HepG2 (cell line): Measurements from ENCODE around the gene UCP3. TPM values are rescaled to one million over a fixed set of nuclear protein-coding genes. Genes with fewer than 3 reads are reported as not detected.

Experiments used
- ATAC-seq: fragments of 200-7000 bp; cut with Tn5 transposase; 3 replicates; pipeline ENCODE4 v1.9.1; 2020; ENCODE audit warnings: mild to moderate bottlenecking, moderate library complexity
- BruUV-seq: library from RNA; stranded (reverse); fragments of 400-500 nt; replicated peaks from 2 replicates; lab custom pipeline; 2021; lab: Mats Ljungman, UMichigan
- CTCF ChIA-PET: fragments of 300-600 bp; formaldehyde crosslinking; extraction: SDS; loops from one replicate; lab custom pipeline; 2021; ENCODE audit warnings: low total read pairs, inconsistent platforms, low intra/inter-chr PET ratio; lab: Yijun Ruan, JAX
- POLR2A ChIA-PET: fragments of 350-600 bp; sonication (Branson Sonifier 250); formaldehyde crosslinking; loops from one replicate; lab custom pipeline; 2020; ENCODE audit warnings: antibody characterized with exemption, inconsistent platforms; lab: Yijun Ruan, JAX
- DNase-seq: peaks from one replicate; pipeline ENCODE4 v3.0.0-alpha.2; 2015; ENCODE audit warnings: low spot score
- FAIRE-seq: peaks from 3 replicates; lab custom pipeline; 2011; peaks lifted over from hg19 to GRCh38; lab: Jason Lieb, UNC
- H2AFZ ChIP-seq: one replicate; pipeline ENCODE4 v1.6.1; 2011; ENCODE audit warnings: low read length, inconsistent platforms
- H3K27ac ChIP-seq: fragments of 300-600 bp; 3 replicates; pipeline ENCODE4 v1.8.0; 2011; ENCODE audit warnings: mixed run types, mild to moderate bottlenecking, mixed read lengths, low read length, inconsistent platforms; ENCODE audit not compliant: insufficient read depth; ENCODE audit errors: extremely low read length
- H3K27me3 ChIP-seq, 2 experiments: fragments of 200-600 bp in 1 of 2; 2 replicates in 1 of 2; 3 replicates in 1 of 2; pipeline versions ENCODE4 v1.6.0 to v1.8.0; 2011; ENCODE audit warnings: low read length in 2 of 2, mild to moderate bottlenecking in 2 of 2, moderate library complexity in 2 of 2, inconsistent platforms in 1 of 2; ENCODE audit not compliant: insufficient read depth in 2 of 2, control insufficient read depth in 1 of 2
- H3K36me3 ChIP-seq, 2 experiments: fragments of 200-600 bp in 1 of 2; replicated peaks in 1 of 2; 2 replicates in 1 of 2; 3 replicates in 1 of 2; pipeline versions ENCODE4 v1.5.1 to v1.8.0; 2011; ENCODE audit warnings: low read length in 2 of 2, inconsistent platforms in 1 of 2; ENCODE audit not compliant: insufficient read depth in 2 of 2, control insufficient read depth in 1 of 2
- H3K4me1 ChIP-seq: 2 replicates; pipeline ENCODE4 v1.5.1; 2012; ENCODE audit warnings: low read length, inconsistent platforms; ENCODE audit not compliant: insufficient read depth
- H3K4me2 ChIP-seq: 2 replicates; pipeline ENCODE4 v1.6.0; 2011; ENCODE audit warnings: low read depth, low read length, inconsistent platforms
- H3K4me3 ChIP-seq, 3 experiments: fragments of 200-600 bp in 1 of 3; sonication (generic), shearing (Covaris generic) in 1 of 3; replicated peaks in 1 of 3; 2 replicates each; pipeline ENCODE4 v1.5.1; 2011 to 2016; ENCODE audit warnings: low read length in 3 of 3, inconsistent platforms in 2 of 3, low read depth in 2 of 3, mild to moderate bottlenecking in 2 of 3, control low read depth in 1 of 3, mixed read lengths in 1 of 3; ENCODE audit not compliant: insufficient read depth in 1 of 3
- H3K79me2 ChIP-seq: one replicate; pipeline ENCODE4 v1.6.1; 2011; ENCODE audit warnings: low read length, inconsistent platforms; ENCODE audit not compliant: insufficient read depth
- H3K9ac ChIP-seq: 2 replicates; pipeline ENCODE4 v1.6.0; 2011; ENCODE audit warnings: mild to moderate bottlenecking, low read depth, low read length, inconsistent platforms; ENCODE audit not compliant: insufficient read depth
- H3K9me3 ChIP-seq: 2 replicates; pipeline ENCODE4 v1.5.1; 2012; ENCODE audit warnings: mild to moderate bottlenecking, low read length
- H4K20me1 ChIP-seq: 2 replicates; pipeline ENCODE4 v1.6.0; 2011; ENCODE audit warnings: inconsistent platforms, mild to moderate bottlenecking, low read length, moderate library complexity; ENCODE audit not compliant: insufficient read depth
- MTA3 ChIP-seq: sonication (generic); formaldehyde crosslinking; IDR thresholded peaks from 2 replicates; pipeline ENCODE4 v1.4.0; 2020; ENCODE audit warnings: missing genetic modification reagents
- NPAS2 ChIP-seq: sonication (generic); formaldehyde crosslinking; IDR thresholded peaks from 2 replicates; pipeline ENCODE4 v1.8.0; 2022; ENCODE audit warnings: mild to moderate bottlenecking, missing genetic modification reagents, borderline replicate concordance
- SPEN ChIP-seq: sonication (generic); formaldehyde crosslinking; IDR thresholded peaks from 2 replicates; pipeline ENCODE4 v1.5.1; 2020; ENCODE audit warnings: low read depth, mild to moderate bottlenecking, missing genetic modification reagents
- SSRP1 ChIP-seq: IDR thresholded peaks from 2 replicates; pipeline ENCODE4 v1.6.1; 2016; ENCODE audit warnings: control low read depth
- TGIF2 ChIP-seq: IDR thresholded peaks from 2 replicates; pipeline ENCODE4 v1.6.1; 2016; ENCODE audit warnings: control low read depth, missing compliant biosample characterization
- ZMYM3 ChIP-seq: sonication (generic); formaldehyde crosslinking; IDR thresholded peaks from 2 replicates; pipeline ENCODE4 v1.5.1; 2020; ENCODE audit warnings: mild to moderate bottlenecking, missing genetic modification reagents
- ZNF180 ChIP-seq: sonication (generic); formaldehyde crosslinking; IDR thresholded peaks from 2 replicates; pipeline ENCODE4 v1.4.0; 2020; ENCODE audit warnings: low read depth, missing genetic modification reagents, borderline replicate concordance
- ZNF251 ChIP-seq: sonication (generic); formaldehyde crosslinking; IDR thresholded peaks from 2 replicates; pipeline ENCODE4 v1.9.0; 2021; ENCODE audit warnings: mild to moderate bottlenecking, missing genetic modification reagents
- ZNF296 ChIP-seq: sonication (generic); formaldehyde crosslinking; conservative IDR thresholded peaks from 2 replicates; pipeline ENCODE4 v1.5.0; 2020; ENCODE audit warnings: mild to moderate bottlenecking, missing genetic modification reagents
- ZNF563 ChIP-seq: sonication (generic); formaldehyde crosslinking; IDR thresholded peaks from 2 replicates; pipeline ENCODE4 v1.8.0; 2022; ENCODE audit warnings: mild to moderate bottlenecking, moderate library complexity, missing genetic modification reagents
- ZNF670 ChIP-seq: sonication (generic); formaldehyde crosslinking; IDR thresholded peaks from 2 replicates; pipeline ENCODE4 v1.8.0; 2022; ENCODE audit warnings: mild to moderate bottlenecking, missing genetic modification reagents, borderline replicate concordance
- ZNF761 ChIP-seq: sonication (generic); formaldehyde crosslinking; conservative IDR thresholded peaks from 2 replicates; pipeline ENCODE4 v1.4.0; 2020; ENCODE audit warnings: mild to moderate bottlenecking, missing genetic modification reagents
- ZNF776 ChIP-seq: sonication (generic); formaldehyde crosslinking; IDR thresholded peaks from 2 replicates; pipeline ENCODE4 v1.4.0; 2020; ENCODE audit warnings: mild to moderate bottlenecking, missing genetic modification reagents
- ZNF816 ChIP-seq: sonication (generic); formaldehyde crosslinking; IDR thresholded peaks from 2 replicates; pipeline ENCODE4 v1.8.0; 2022; ENCODE audit warnings: missing genetic modification reagents, mild to moderate bottlenecking, borderline replicate concordance
- WGBS: methylation state at CpG from one replicate; pipeline ENCODE4 v1.1.6; 2017; ENCODE audit warnings: low lambda C conversion rate; 5-methylcytosine and 5-hydroxymethylcytosine counted together
- in situ Hi-C: cut with HindIII; loops from 2 replicates; pipeline ENCODE4 v1.10.0; 2017; ENCODE audit warnings: low pct_unique_long_range_greater_than_20kb; ENCODE audit not compliant: extremely low pct_ligation_motif_present
- intact Hi-C: fragments of 100-400 bp; cut with micrococcal nuclease; formaldehyde crosslinking; loops from one replicate; pipeline ENCODE4 v1.10.0; 2022; ENCODE audit not compliant: unreplicated experiment
- polyA plus RNA-seq, 8 experiments: library from polyadenylated mRNA; depleted of rRNA in 3 of 8; stranded (reverse) in 7 of 8; unstranded in 1 of 8; fragments of >200 nt; fragmentation: Illumina TruSeq in 4 of 8; extraction: Trizol in 4 of 8; gene quantifications; 2 replicates each; pipeline versions ENCODE4 v1.2.1 to v1.2.3, GENCODE V29; 2011 to 2016; ENCODE audit warnings: low read depth in 4 of 8, missing spikeins in 1 of 8, mixed read lengths in 1 of 8; ENCODE audit not compliant: insufficient read depth in 1 of 8
- total RNA-seq, 5 experiments: library from RNA; depleted of rRNA; stranded (reverse); fragments of >200 nt; fragmentation: Illumina TruSeq; extraction: Trizol; gene quantifications; 2 replicates each; pipeline ENCODE4 v1.2.3, GENCODE V29; 2016; ENCODE audit warnings: low read depth in 1 of 5
- TF ChIP-seq, protein P1 (sequence below): sonication (generic); formaldehyde crosslinking; IDR thresholded peaks from 2 replicates; pipeline ENCODE4 v1.5.0; 2020; ENCODE audit warnings: mild to moderate bottlenecking, low read depth, missing genetic modification reagents, borderline replicate concordance
- TF ChIP-seq, protein P2 (sequence below): IDR thresholded peaks from 2 replicates; pipeline ENCODE4 v1.6.1; 2016; ENCODE audit warnings: missing compliant biosample characterization, missing genetic modification reagents, borderline replicate concordance
- TF ChIP-seq, protein P3 (sequence below): sonication (generic); formaldehyde crosslinking; IDR thresholded peaks from 2 replicates; pipeline ENCODE4 v1.4.0; 2020; ENCODE audit warnings: missing genetic modification reagents
- TF ChIP-seq, protein P4 (sequence below): sonication (generic); formaldehyde crosslinking; IDR thresholded peaks from 2 replicates; pipeline ENCODE4 v1.8.0; 2022; ENCODE audit warnings: missing genetic modification reagents, mild to moderate bottlenecking, moderate library complexity, borderline replicate concordance
- TF ChIP-seq, protein P5 (sequence below): IDR thresholded peaks from 2 replicates; pipeline ENCODE4 v1.6.1; 2016; ENCODE audit warnings: control low read depth

UCP3 gene
- total and polyA plus RNA-seq, 2 of the 13 experiments (the other 11 are each of a cell fraction or from before 2014, with no cell fraction given), result 0.37 TPM; not detected in 1

DNA sequence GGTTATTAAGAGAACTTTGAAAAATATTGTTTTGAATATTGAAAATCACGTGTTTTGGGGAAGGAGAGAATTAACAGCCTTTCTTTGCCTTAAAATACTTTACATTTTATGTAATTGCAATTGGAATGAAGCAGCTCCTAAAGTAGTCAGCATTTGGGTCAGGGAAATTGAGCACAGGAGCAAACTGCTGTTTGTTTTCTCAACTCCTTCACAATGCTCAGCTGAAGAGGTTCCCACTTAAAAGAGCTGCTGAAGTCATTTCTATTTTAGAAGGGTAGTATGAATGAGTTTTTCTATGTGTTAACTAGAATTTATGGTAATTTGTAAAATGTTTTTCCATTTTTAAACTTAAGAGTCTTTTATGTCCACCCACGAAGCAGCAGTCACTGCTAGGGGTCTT, 18.2 kb downstream of the UCP3 start:
- CTCF ChIA-PET, result no interaction called here
- ATAC-seq (no peak), DNase-seq (no peak)

More for the DNA sequence above, 18.2 kb downstream of the UCP3 start:
- no peak overlapping the region for H2AFZ ChIP-seq
- no peaks in the 10 kb centered on the region for H3K79me2 ChIP-seq
- no peak overlapping the region for H3K4me2 ChIP-seq
- TF ChIP-seq ZNF776 (CRISPR knock-in tag) (no peak), ZNF761 (CRISPR knock-in tag) (no peak), ZNF670 (CRISPR knock-in tag) (no peak), MTA3 (CRISPR knock-in tag) (no peak), SPEN (CRISPR knock-in tag) (no peak), SSRP1 (CRISPR knock-in tag) (no peak), ZNF296 (CRISPR knock-in tag) (no peak), ZNF816 (CRISPR knock-in tag) (no peak), TGIF2 (no peak), ZNF563 (CRISPR knock-in tag) (no peak), ZNF180 (CRISPR knock-in tag) (no peak), ZMYM3 (CRISPR knock-in tag) (no peak), NPAS2 (CRISPR knock-in tag) (no peak), ZNF251 (CRISPR knock-in tag) (no peak)
- TF ChIP-seq, protein P1, sequence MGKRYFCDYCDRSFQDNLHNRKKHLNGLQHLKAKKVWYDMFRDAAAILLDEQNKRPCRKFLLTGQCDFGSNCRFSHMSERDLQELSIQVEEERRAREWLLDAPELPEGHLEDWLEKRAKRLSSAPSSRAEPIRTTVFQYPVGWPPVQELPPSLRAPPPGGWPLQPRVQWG, result no peak
- TF ChIP-seq, protein P2, sequence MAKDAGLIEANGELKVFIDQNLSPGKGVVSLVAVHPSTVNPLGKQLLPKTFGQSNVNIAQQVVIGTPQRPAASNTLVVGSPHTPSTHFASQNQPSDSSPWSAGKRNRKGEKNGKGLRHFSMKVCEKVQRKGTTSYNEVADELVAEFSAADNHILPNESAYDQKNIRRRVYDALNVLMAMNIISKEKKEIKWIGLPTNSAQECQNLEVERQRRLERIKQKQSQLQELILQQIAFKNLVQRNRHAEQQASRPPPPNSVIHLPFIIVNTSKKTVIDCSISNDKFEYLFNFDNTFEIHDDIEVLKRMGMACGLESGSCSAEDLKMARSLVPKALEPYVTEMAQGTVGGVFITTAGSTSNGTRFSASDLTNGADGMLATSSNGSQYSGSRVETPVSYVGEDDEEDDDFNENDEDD (CRISPR knock-in tag), result no peak
- TF ChIP-seq, protein P3, sequence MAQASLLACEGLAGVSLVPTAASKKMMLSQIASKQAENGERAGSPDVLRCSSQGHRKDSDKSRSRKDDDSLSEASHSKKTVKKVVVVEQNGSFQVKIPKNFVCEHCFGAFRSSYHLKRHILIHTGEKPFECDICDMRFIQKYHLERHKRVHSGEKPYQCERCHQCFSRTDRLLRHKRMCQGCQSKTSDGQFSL (CRISPR knock-in tag), result no peak
- TF ChIP-seq, protein P4, sequence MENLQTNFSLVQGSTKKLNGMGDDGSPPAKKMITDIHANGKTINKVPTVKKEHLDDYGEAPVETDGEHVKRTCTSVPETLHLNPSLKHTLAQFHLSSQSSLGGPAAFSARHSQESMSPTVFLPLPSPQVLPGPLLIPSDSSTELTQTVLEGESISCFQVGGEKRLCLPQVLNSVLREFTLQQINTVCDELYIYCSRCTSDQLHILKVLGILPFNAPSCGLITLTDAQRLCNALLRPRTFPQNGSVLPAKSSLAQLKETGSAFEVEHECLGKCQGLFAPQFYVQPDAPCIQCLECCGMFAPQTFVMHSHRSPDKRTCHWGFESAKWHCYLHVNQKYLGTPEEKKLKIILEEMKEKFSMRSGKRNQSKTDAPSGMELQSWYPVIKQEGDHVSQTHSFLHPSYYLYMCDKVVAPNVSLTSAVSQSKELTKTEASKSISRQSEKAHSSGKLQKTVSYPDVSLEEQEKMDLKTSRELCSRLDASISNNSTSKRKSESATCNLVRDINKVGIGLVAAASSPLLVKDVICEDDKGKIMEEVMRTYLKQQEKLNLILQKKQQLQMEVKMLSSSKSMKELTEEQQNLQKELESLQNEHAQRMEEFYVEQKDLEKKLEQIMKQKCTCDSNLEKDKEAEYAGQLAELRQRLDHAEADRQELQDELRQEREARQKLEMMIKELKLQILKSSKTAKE (CRISPR knock-in tag), result no peak
- TF ChIP-seq, protein P5, sequence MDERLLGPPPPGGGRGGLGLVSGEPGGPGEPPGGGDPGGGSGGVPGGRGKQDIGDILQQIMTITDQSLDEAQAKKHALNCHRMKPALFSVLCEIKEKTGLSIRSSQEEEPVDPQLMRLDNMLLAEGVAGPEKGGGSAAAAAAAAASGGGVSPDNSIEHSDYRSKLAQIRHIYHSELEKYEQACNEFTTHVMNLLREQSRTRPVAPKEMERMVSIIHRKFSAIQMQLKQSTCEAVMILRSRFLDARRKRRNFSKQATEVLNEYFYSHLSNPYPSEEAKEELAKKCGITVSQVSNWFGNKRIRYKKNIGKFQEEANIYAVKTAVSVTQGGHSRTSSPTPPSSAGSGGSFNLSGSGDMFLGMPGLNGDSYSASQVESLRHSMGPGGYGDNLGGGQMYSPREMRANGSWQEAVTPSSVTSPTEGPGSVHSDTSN, result no peak
- H3K27ac ChIP-seq, result no peak overlapping the region
- no peaks in the 10 kb centered on the region for H4K20me1 ChIP-seq
- H3K36me3 ChIP-seq, result no peaks in the 10 kb centered on the region
- no peak for FAIRE-seq
- POLR2A ChIA-PET, result no interaction called here
- H3K4me1 ChIP-seq, result peaks cover 25% of the 10 kb centered on the region
- no peak overlapping the region for H3K9ac ChIP-seq
- no peaks in the 10 kb centered on the region for H3K9me3 ChIP-seq
- intact Hi-C loops (no loop called here), in situ Hi-C loops (no loop called here)
- no peak overlapping the region for H3K4me3 ChIP-seq
- H3K27me3 ChIP-seq, result no peaks in the 10 kb centered on the region; a peak in 1 of 5 replicates
- BruUV-seq, result no TSS peak
- 12% methylated on average over 2 of the region's 2 CpGs for whole genome bisulfite sequencing
